Stimulated activated CD8-positive, alpha-beta memory T cell treated with anti-CD3 and anti-CD28 coated beads, Interleukin-15, amount 100 ng/mL, for 1 hour (primary cell): ENCODE measurements around the gene AMMECR1.

ENCODE experiments used
- DNase-seq: peaks from one replicate; pipeline ENCODE4 v3.0.0-alpha.2; 2020; ENCODE audit warnings: low read depth

Gene AMMECR1

GRCh38 chrX:110211340-110211739, 106.5 kb downstream of the AMMECR1 start:
- DNase-seq: no peak

DNA sequence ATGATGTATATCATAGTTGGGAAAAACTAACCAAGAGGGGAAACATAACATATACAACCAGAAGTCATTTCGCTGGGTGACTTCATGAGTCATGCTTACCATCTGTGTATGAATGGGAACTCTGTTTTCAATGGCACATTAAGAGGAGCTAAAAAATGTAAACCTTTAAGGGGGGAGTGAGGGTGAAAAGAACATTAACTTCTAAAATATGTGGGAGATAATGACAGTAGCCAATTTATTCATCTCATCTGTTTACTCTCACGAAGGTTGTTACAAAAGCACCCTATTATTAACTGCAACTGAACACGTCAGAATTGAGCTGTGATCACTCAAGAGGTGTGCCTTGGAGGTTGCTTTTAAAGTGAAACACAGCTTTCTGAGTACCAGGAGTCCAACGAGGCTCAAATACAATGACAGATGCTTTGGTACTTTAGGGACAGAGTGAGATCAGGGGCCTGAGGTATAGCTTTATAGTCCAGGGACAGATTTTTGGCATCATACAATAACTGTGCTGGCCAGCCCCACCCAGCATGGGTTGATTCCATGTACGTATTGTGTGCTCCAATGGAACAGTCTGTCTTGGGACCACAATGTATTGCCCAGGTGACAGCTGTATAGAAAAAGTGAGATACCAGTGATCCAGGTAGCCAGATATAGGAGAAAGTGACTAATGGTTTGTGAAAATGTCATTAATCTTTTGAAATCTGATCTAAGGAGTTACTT, 107.3 kb downstream of the AMMECR1 start:
- no peak for DNase-seq

GRCh38 chrX:110208092-110208491, 109.8 kb downstream of the AMMECR1 start:
- no peak for DNase-seq

GRCh38 chrX:110204986-110205385, 112.9 kb downstream of the AMMECR1 start:
- no peak for DNase-seq

- no peak for DNase-seq
Observed at GRCh38 chrX:110201799-110202198, 116.1 kb downstream of the AMMECR1 start.

- DNase-seq: no peak
Observed at GRCh38 chrX:110194977-110195376, 122.9 kb downstream of the AMMECR1 start.

GRCh38 chrX:110192516-110192915, 125.4 kb downstream of the AMMECR1 start:
- DNase-seq: no peak

GRCh38 chrX:110188701-110189558, 129.0 kb downstream of the AMMECR1 start:
- DNase-seq: no peak

DNA sequence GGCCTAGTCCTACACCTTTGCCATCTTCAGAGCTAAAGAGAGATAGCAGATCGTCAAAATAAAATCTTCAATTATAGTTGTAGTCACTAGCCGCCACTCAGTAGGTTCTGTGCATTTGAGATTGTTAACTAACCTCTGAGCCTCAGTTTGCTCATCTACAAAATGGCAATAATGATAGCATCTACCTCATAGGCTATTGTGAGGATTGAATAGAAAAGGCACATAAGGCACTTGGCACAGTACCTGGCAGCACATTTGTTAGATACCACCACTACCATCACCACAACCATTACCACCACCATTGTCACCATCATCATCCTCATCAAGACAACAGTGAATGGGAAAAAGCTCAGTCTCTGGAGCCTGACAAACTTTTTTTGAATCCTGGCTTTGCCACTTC, 134.6 kb downstream of the AMMECR1 start:
- no peak for DNase-seq

- DNase-seq: no peak
Observed at GRCh38 chrX:110182865-110183264, 135.0 kb downstream of the AMMECR1 start.

DNA sequence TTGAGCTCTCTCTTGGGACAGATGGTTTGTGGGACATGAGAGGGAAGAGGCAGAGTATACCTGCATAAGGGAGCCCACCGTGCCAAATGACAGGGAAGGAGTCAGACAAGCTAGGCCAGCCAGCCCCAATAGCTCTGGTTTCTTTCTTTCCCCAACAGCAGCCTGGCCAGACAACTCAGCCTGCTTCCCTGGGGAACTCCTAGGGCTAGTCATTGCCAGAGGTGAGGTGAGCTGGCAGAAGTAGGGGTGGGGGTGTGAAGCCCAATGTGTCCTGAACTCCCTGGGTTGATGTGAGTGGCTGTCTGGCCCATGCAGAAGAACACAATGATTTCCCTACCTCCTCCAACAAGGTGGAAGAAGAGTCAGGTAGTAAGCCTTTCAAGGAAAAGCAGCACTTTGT, 135.5 kb downstream of the AMMECR1 start:
- DNase-seq: no peak

GRCh38 chrX:110181459-110182137, 136.3 kb downstream of the AMMECR1 start:
- DNase-seq: no peak

DNA sequence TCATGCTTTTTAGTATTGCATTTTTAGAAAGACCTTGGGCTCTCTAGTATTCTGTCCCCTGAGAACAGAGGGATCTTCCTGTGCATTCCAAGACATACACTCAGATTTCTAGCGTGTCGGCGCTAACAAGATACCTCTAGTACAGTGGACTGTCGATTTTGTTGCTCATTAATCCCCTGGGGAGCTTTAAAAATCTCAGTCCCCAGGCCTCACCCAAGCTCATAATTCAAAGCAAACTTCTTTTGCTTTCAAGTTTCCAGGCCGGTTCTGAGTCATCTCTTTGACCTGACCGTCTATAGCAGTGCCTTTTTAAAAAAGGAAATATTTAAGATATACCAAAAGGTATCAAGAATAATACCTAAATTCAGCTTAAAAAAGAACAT, 137.0 kb downstream of the AMMECR1 start:
- no peak for DNase-seq

DNA sequence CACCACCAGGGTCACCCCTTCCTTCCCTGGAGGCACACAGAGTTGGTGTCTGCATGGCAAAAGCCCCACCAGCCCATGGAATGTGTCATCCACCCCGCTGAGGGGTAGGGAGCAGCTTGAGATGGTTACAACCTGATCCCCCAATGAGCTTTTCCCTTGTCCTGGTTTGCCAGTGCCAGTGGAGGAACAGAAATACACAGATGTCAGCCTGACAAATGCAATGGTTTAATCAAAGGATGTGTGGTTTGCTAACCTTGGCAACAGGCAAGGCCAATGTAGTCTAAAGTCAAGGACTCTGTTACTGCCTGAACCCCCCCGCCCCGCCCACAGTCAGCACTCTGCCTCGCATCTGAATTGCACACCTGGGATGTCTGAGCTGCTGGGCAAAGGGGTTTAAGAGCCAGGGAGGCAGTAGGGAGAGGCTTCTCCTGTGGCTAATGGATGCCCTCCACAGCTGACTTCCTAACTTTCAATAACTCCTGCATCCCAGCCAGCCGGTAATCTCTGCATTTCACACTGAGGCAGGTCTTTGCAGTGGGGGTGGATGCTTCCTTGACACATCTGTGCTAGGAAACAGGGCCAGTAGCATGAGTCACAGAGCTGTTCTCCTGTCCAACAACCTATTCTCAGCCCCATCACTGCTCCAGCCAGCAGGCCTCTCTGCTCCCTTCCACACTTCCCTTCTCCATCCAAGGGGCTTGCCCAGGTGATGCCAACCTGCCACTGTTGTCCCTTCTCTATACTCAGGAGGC, 137.5 kb downstream of the AMMECR1 start:
- no peak for DNase-seq

GRCh38 chrX:110178179-110178865, 139.6 kb downstream of the AMMECR1 start:
- no peak for DNase-seq

GRCh38 chrX:110175696-110176095, 142.2 kb downstream of the AMMECR1 start:
- DNase-seq: no peak

GRCh38 chrX:110175146-110175545, 142.7 kb downstream of the AMMECR1 start:
- DNase-seq: no peak

- no peak for DNase-seq
Observed at GRCh38 chrX:110173192-110174175, 144.4 kb downstream of the AMMECR1 start.

- no peak for DNase-seq
Observed at GRCh38 chrX:110172215-110172614, 145.7 kb downstream of the AMMECR1 start.

DNA sequence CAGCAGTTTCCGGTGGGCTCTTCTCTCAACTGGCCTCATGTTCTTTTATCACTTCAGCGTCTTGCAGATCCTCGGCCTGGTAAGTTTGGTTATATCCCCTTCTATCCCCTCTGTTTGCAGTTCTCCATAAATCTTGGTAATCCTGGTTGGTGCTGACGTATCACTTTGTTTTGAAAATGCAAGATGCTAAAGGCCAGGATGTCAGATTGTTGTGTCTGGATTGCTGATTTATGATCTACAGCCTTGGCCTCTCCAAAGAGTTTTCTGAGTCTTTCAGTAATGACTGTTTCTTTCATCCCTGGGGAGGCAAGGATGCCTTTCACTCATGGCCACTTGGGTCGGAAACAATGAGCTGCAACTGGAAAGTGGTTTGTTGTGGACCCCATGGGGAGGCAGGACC, 146.4 kb downstream of the AMMECR1 start:
- no peak for DNase-seq
